Thyroid gland (tissue), 4 donors: ENCODE data around the gene AQP5. TPM values are rescaled to one million over a fixed set of nuclear protein-coding genes. Genes with fewer than 3 reads are reported as not detected.

Experiments used
- DNase-seq, 2 donors: peaks; one replicate each; pipeline ENCODE4 v3.0.0-alpha.2; 2019
- H3K27ac ChIP-seq, 3 donors: fragments of 200-600 bp; sonication (generic); 1 replicate in 2 of 3; 2 replicates in 1 of 3; pipeline ENCODE4 v1.5.1; 2016 to 2019; ENCODE audit warnings: mild to moderate bottlenecking in 1 of 3, moderate library complexity in 1 of 3
- H3K27me3 ChIP-seq: fragments of 200-600 bp; sonication (generic); one replicate; pipeline ENCODE4 v1.5.1; 2019
- H3K36me3 ChIP-seq, 2 donors: fragments of 200-600 bp; sonication (generic); one replicate each; pipeline ENCODE4 v1.5.1; 2016 to 2019
- H3K4me1 ChIP-seq, 2 donors: fragments of 200-600 bp; sonication (generic); one replicate each; pipeline ENCODE4 v1.5.1; 2017 to 2019
- H3K4me3 ChIP-seq, 3 donors: fragments of 200-600 bp; sonication (generic); replicated peaks in 1 of 3; 1 replicate in 2 of 3; 2 replicates in 1 of 3; pipeline ENCODE4 v1.5.1; 2016; ENCODE audit warnings: mild to moderate bottlenecking in 1 of 3
- H3K9me3 ChIP-seq: fragments of 200-600 bp; sonication (generic); one replicate; pipeline ENCODE4 v1.5.1; 2017
- POLR2A ChIP-seq, 2 donors: fragments of 450-650 bp; IDR thresholded peaks; one replicate each; pipeline ENCODE4 v1.6.1; 2017; ENCODE audit warnings: antibody characterized with exemption in 2 of 2, mild to moderate bottlenecking in 2 of 2, moderate library complexity in 1 of 2
- WGBS, 2 donors: methylation state at CpG; one replicate each; pipeline ENCODE4 v1.1.5; 2017; 5-methylcytosine and 5-hydroxymethylcytosine counted together
- intact Hi-C: fragments of 100-400 bp; cut with DNase I; formaldehyde crosslinking; loops from one replicate; pipeline ENCODE4 v1.15.1; 2023
- total RNA-seq, 4 donors: library from RNA; depleted of rRNA; stranded (reverse); fragments of >200 nt; gene quantifications; one replicate each; pipeline ENCODE4 v1.2.3, GENCODE V29; 2016
- TF ChIP-seq, protein P1 (sequence below), 6 experiments: fragments of 200-600 bp in 3 of 6; fragments of 450-650 bp in 3 of 6; sonication (generic) in 3 of 6; IDR thresholded peaks; one replicate each; pipeline ENCODE4 v1.5.1; 2016 to 2019; ENCODE audit warnings: antibody characterized with exemption in 6 of 6, mild to moderate bottlenecking in 2 of 6, inconsistent platforms in 1 of 6, moderate library complexity in 1 of 6

The AQP5 gene
- total RNA-seq, 4 donors from 2014 or later: 1.1 to 3.5 (median 2.0) TPM; not detected in 1

DNA sequence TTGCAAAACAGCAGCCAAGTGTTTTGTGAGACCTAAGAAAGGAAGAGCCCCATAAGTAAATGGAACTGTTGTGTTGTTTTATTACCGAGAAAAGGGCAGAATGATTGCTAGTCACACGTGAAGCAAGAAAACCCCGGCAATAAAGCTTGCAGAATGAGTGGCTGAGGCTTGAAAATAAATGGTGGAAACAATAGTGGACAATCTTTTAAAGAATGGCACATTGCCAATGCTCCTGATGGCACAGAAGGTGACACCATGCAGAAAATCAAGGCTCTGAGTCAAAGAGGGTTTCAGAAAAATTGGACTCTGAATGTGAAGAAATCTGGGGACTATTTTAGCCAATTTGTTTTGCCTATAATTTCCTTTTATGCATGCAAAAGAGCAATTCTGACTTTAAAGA, 15.2 kb upstream of the AQP5 start:
- Histone ChIP-seq H3K27ac (no peak overlapping the region), H3K9me3 (no peaks in the 10 kb centered on the region), H3K4me3 (no peak overlapping the region), H3K36me3 (no peaks in the 10 kb centered on the region), H3K27me3 (no peaks in the 10 kb centered on the region), H3K4me1 (peaks cover 8 to 25% of the 10 kb centered on the region in 2 donors)
- TF ChIP-seq POLR2A (IDR thresholded peaks at IDR 0.05): no peak
- TF ChIP-seq, protein P1, sequence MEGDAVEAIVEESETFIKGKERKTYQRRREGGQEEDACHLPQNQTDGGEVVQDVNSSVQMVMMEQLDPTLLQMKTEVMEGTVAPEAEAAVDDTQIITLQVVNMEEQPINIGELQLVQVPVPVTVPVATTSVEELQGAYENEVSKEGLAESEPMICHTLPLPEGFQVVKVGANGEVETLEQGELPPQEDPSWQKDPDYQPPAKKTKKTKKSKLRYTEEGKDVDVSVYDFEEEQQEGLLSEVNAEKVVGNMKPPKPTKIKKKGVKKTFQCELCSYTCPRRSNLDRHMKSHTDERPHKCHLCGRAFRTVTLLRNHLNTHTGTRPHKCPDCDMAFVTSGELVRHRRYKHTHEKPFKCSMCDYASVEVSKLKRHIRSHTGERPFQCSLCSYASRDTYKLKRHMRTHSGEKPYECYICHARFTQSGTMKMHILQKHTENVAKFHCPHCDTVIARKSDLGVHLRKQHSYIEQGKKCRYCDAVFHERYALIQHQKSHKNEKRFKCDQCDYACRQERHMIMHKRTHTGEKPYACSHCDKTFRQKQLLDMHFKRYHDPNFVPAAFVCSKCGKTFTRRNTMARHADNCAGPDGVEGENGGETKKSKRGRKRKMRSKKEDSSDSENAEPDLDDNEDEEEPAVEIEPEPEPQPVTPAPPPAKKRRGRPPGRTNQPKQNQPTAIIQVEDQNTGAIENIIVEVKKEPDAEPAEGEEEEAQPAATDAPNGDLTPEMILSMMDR (IDR thresholded peaks at IDR 0.05): no peak
- no peak for DNase-seq
- 67 to 71% methylated on average over 3 of the region's 3 CpGs for WGBS, 2 donors
- intact Hi-C loops: no loop called here

DNA sequence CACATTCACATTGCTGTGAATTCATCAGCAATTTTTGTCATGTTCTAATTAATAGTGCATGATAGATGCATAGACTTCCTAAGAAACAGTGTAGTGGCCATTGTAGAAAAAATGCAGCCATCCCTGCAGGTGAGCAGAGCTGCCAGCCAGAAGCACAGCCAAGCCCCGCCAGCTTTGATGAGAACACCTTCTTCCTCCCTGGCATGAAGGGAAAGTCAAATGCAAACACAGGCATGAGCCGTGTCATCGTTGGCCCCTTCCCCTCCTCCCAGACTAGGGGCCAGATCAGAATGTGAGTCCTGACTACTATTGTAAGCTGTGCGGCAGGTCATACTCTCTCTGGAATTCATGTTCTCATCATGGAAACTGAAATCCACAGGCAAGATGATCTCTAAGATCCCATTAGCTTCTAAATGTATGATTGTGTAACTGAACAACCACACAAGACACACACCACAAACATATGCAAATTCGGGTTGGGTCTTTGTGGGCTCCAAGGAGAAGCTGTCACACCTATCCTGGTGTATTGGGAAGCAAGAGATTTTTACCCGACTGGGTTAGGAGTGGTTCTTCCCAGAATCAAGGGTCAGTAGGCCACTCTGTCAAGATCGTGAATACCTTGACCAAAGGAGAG, 14.0 kb upstream of the AQP5 start:
- DNase-seq: no peak
- TF ChIP-seq, protein P1 (IDR thresholded peaks at IDR 0.05): no peak
- TF ChIP-seq POLR2A (IDR thresholded peaks at IDR 0.05): no peak
- Histone ChIP-seq H3K4me1 (peaks cover 8 to 20% of the 10 kb centered on the region in 2 donors), H3K4me3 (no peak overlapping the region), H3K36me3 (no peaks in the 10 kb centered on the region), H3K27me3 (no peaks in the 10 kb centered on the region), H3K9me3 (no peaks in the 10 kb centered on the region), H3K27ac (no peak overlapping the region)
- WGBS, 2 donors: 71 to 75% methylated on average over 7 of the region's 7 CpGs
- intact Hi-C loops: no loop called here

DNA sequence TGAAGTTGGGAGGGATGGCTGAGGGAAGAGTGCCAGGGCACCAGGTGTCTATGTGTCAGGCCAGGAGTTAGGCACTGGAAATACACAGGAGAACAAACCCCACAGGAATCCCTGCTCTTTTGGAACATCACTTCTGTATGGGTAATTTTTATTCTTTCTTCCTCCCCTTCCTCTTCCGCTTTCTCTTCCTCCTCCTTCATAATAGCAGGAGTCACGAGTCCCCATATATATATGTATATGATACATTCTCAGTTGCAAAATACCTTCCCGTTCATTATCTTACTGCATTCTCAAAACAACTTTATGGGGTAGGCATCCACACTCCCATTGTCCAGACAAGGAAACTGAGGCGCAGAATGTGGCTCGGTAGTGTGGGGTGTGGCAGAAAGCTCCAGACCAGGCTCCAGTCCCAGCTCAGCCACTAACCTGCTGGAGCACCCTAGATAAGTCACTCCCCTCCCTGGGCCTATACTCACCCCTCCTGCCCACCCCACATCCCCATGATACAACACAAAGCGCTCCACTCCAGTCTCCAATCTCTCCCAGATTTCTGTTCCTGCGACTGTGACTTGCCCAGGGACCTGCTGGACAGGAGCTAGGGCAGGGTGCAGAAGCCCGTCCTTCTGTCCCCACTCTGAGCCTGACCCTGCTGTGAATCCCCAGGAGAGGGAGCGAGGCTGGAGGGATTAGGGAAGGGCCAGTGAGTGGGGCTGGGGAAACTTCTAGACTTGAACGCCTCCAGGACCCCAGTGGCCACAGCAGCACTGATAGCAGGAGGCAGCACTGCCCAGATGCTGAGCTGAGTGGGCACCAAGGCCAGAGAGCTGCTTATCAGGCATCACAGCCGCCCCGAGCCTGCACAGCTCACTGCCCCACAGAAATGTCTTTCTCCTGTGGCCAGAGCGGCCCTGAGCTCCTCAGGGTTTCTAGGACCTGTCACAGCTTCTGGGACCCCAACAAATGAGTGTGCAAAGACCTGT, 12.5 kb upstream of the AQP5 start:
- H3K4me1 ChIP-seq: peaks cover 0 to 7% of the 10 kb centered on the region in 2 donors
- no peak for DNase-seq
- intact Hi-C loops: no loop called here
- TF ChIP-seq POLR2A (IDR thresholded peaks at IDR 0.05): no peak
- TF ChIP-seq, protein P1 (IDR thresholded peaks at IDR 0.05): no peak
- H3K36me3 ChIP-seq: no peaks in the 10 kb centered on the region
- WGBS, 2 donors: 85 to 86% methylated on average over 13 of the region's 13 CpGs
- H3K4me3 ChIP-seq: no peak overlapping the region
- no peak overlapping the region for H3K27ac ChIP-seq
- no peaks in the 10 kb centered on the region for H3K9me3 ChIP-seq
- no peaks in the 10 kb centered on the region for H3K27me3 ChIP-seq

DNA sequence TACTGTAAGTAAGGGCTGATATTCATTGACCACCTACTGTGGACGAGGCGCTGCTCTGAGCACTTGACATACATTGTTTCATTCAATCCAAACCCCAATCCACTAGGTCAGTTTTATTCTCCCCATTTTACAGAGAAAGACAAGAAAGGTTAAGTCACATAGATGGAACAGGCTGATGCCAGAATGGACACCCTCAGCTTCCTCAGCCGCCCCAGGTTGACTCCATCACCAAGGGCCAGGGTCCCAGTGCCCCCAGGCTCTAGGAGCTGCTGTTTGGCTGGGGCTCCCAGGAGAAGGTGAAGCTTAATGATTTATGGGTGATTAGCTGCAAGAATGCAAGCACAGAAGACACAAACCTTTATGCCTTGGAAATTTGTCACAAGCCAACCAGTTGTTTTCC, 11.8 kb upstream of the AQP5 start:
- TF ChIP-seq POLR2A (IDR thresholded peaks at IDR 0.05): no peak
- TF ChIP-seq, protein P1 (IDR thresholded peaks at IDR 0.05): no peak
- no peaks in the 10 kb centered on the region for H3K27me3 ChIP-seq
- no peaks in the 10 kb centered on the region for H3K9me3 ChIP-seq
- intact Hi-C loops: no loop called here
- WGBS, 2 donors: 93 to 98% methylated on average over 3 of the region's 3 CpGs
- no peak overlapping the region for H3K27ac ChIP-seq
- no peaks in the 10 kb centered on the region for H3K36me3 ChIP-seq
- H3K4me3 ChIP-seq: no peak overlapping the region
- DNase-seq: no peak
- peaks cover 0 to 7% of the 10 kb centered on the region in 2 donors for H3K4me1 ChIP-seq
